B cell (primary cell): ENCODE measurements around the gene LENG8. TPM values are rescaled to one million over a fixed set of nuclear protein-coding genes. Genes with fewer than 3 reads are reported as not detected.

Experiments used
- ATAC-seq: fragments of 200-7000 bp; cut with Tn5 transposase; one replicate; pipeline ENCODE4 v1.10.0; 2021; ENCODE audit warnings: low read depth, mild to moderate bottlenecking, moderate number of reproducible peaks, moderate library complexity
- CTCF ChIA-PET: fragments of 350-600 bp; sonication (Branson Sonifier 250); formaldehyde crosslinking; loops from one replicate; lab custom pipeline; 2021; ENCODE audit warnings: antibody characterized with exemption, inconsistent platforms; lab: Charles Lee
- POLR2A ChIA-PET: fragments of 350-600 bp; sonication (Branson Sonifier 250); formaldehyde crosslinking; loops from one replicate; lab custom pipeline; 2021; ENCODE audit warnings: antibody characterized with exemption; lab: Charles Lee
- DNase-seq: peaks from one replicate; pipeline ENCODE4 v3.0.0; 2013
- H2AFZ ChIP-seq: 2 replicates; pipeline ENCODE4 v1.6.1; 2012; ENCODE audit warnings: mild to moderate bottlenecking, low read depth, low read length; ENCODE audit not compliant: insufficient read depth, poor library complexity, severe bottlenecking
- H3K27ac ChIP-seq, 2 donors: 1 replicate in 1 of 2; 2 replicates in 1 of 2; pipeline ENCODE4 v1.5.1; 2012 to 2013; ENCODE audit warnings: low read length in 2 of 2, mild to moderate bottlenecking in 2 of 2, moderate library complexity in 1 of 2
- H3K27me3 ChIP-seq, 4 experiments: fragments of 200-600 bp in 1 of 4; sonication (generic) in 1 of 4; replicated peaks in 1 of 4; 1 replicate in 2 of 4; 2 replicates in 2 of 4; pipeline versions ENCODE4 v1.6.1 to v1.7.0; 2013 to 2016; ENCODE audit warnings: low read length in 3 of 4, mild to moderate bottlenecking in 2 of 4, mixed read lengths in 1 of 4, moderate library complexity in 1 of 4; ENCODE audit not compliant: insufficient read depth in 4 of 4, control insufficient read depth in 3 of 4; ENCODE audit errors: control extremely low read depth in 1 of 4
- H3K36me3 ChIP-seq, 2 experiments: replicated peaks in 1 of 2; 1 replicate in 1 of 2; 2 replicates in 1 of 2; pipeline versions ENCODE4 v1.6.1 to v1.7.1; 2013; ENCODE audit warnings: low read length in 1 of 2; ENCODE audit not compliant: insufficient read depth in 2 of 2, control insufficient read depth in 1 of 2; ENCODE audit errors: control extremely low read depth in 1 of 2, extremely low read depth in 1 of 2
- H3K4me1 ChIP-seq, 2 donors: fragments of 200-600 bp in 1 of 2; sonication (generic) in 1 of 2; 1 replicate in 1 of 2; 2 replicates in 1 of 2; pipeline versions ENCODE4 v1.5.1 to v1.6.1; 2013 to 2017; ENCODE audit warnings: low read length in 2 of 2; ENCODE audit not compliant: control insufficient read depth in 2 of 2, insufficient read depth in 2 of 2
- H3K4me2 ChIP-seq: replicated peaks from 2 replicates; pipeline ENCODE3; 2012; ENCODE audit warnings: mild to moderate bottlenecking, low read depth, low read length; ENCODE audit not compliant: poor library complexity, severe bottlenecking
- H3K4me3 ChIP-seq, 5 experiments: fragments of 200-600 bp in 1 of 5; sonication (generic) in 1 of 5; 1 replicate in 3 of 5; 2 replicates in 2 of 5; pipeline versions ENCODE4 v1.5.1 to v1.7.0; 2011 to 2016; ENCODE audit warnings: low read length in 4 of 5, mild to moderate bottlenecking in 4 of 5, low read depth in 2 of 5, control low read depth in 1 of 5, moderate library complexity in 1 of 5; ENCODE audit not compliant: insufficient read depth in 1 of 5; ENCODE audit errors: control extremely low read depth in 1 of 5, extremely low read depth in 1 of 5
- H3K79me2 ChIP-seq: fragments of 200-600 bp; sonication (generic); one replicate; pipeline ENCODE4 v1.6.0; 2016; ENCODE audit warnings: low read length; ENCODE audit not compliant: control insufficient read depth, insufficient read depth
- H3K9ac ChIP-seq: fragments of 200-600 bp; sonication (generic); 2 replicates; pipeline ENCODE4 v1.6.1; 2017; ENCODE audit warnings: mild to moderate bottlenecking, low read length, moderate library complexity
- H3K9me3 ChIP-seq, 3 donors: one replicate each; pipeline versions ENCODE4 v1.6.1 to v1.7.1; 2013; ENCODE audit warnings: low read length in 2 of 3; ENCODE audit not compliant: control insufficient read depth in 2 of 3, insufficient read depth in 1 of 3; ENCODE audit errors: control extremely low read depth in 1 of 3
- H4K20me1 ChIP-seq: 2 replicates; pipeline ENCODE4 v1.6.0; 2012; ENCODE audit warnings: mild to moderate bottlenecking, low read length; ENCODE audit not compliant: insufficient read depth, control insufficient read depth, poor library complexity, severe bottlenecking
- H3K27ac Mint-ChIP-seq: one replicate; pipeline ENCODE4 v1.8.0; 2021; ENCODE audit warnings: mixed read lengths
- H3K27me3 Mint-ChIP-seq: one replicate; pipeline ENCODE4 v1.8.0; 2021; ENCODE audit warnings: mixed read lengths
- H3K4me1 Mint-ChIP-seq: one replicate; pipeline ENCODE4 v1.8.0; 2021; ENCODE audit warnings: mixed read lengths
- H3K4me3 Mint-ChIP-seq: one replicate; pipeline ENCODE4 v1.8.0; 2021; ENCODE audit warnings: mixed read lengths
- H3K9me3 Mint-ChIP-seq: one replicate; pipeline ENCODE4 v1.8.0; 2022; ENCODE audit warnings: mixed read lengths; ENCODE audit not compliant: insufficient read depth
- CTCF ChIP-seq: fragments of 200-600 bp; IDR thresholded peaks from one replicate; pipeline ENCODE4 v1.8.0; 2022; ENCODE audit warnings: antibody characterized with exemption, mild to moderate bottlenecking
- EZH2 ChIP-seq: IDR thresholded peaks from 2 replicates; pipeline ENCODE4 v1.6.1; 2012; ENCODE audit warnings: borderline replicate concordance, low read depth, mild to moderate bottlenecking, moderate library complexity, low read length; ENCODE audit not compliant: insufficient read depth, poor library complexity, severe bottlenecking
- WGBS: methylation state at CpG from one replicate; pipeline ENCODE4 v1.1.5; 2013; ENCODE audit warnings: missing lambda C conversion rate; ENCODE audit not compliant: insufficient coverage; 5-methylcytosine and 5-hydroxymethylcytosine counted together
- intact Hi-C: fragments of 100-400 bp; cut with micrococcal nuclease; formaldehyde crosslinking; loops from one replicate; pipeline ENCODE4 v1.10.0; 2022
- polyA plus RNA-seq: library from polyadenylated mRNA; depleted of rRNA; stranded (reverse); fragments of >200 nt; gene quantifications from 2 replicates; pipeline ENCODE4 v1.2.3, GENCODE V29; 2012
- total RNA-seq, 2 donors: library from RNA; stranded (reverse); fragments of 120-200 nt in 1 of 2; gene quantifications; 1 replicate in 1 of 2; 2 replicates in 1 of 2; pipeline versions ENCODE4 v1.2.3 to v1.2.4, GENCODE V29; 2013 to 2022

Gene LENG8
- total and polyA plus RNA-seq, 2 donors (not counting 1 experiment from before 2014, with no cell fraction given), result 687 to 753 TPM

GRCh38 chr19:54412877-54413276 lies 36.1 kb upstream of the LENG8 start:
- peaks cover 7% of the 10 kb centered on the region for H3K4me1 Mint-ChIP-seq
- no peak for ATAC-seq
- H3K4me2 ChIP-seq, result no peak overlapping the region
- no peaks in the 10 kb centered on the region for H3K9me3 Mint-ChIP-seq
- peaks cover 0 to 23% (median 0%) of the 10 kb centered on the region in 3 donors for H3K9me3 ChIP-seq
- peaks cover 8 to 23% of the 10 kb centered on the region in 2 donors for H3K4me1 ChIP-seq
- H3K79me2 ChIP-seq, result no peaks in the 10 kb centered on the region
- H3K27me3 ChIP-seq, result peaks cover 0 to 55% (median 28%) of the 10 kb centered on the region in 4 experiments
- H3K36me3 ChIP-seq, result no peaks in the 10 kb centered on the region
- H3K9ac ChIP-seq, result no peak overlapping the region
- no peak for DNase-seq
- no peak overlapping the region for H3K27ac ChIP-seq
- POLR2A ChIA-PET, result no interaction called here
- H3K27ac Mint-ChIP-seq, result no peak overlapping the region
- 40% methylated on average over 1 of the region's 4 CpGs for WGBS
- H2AFZ ChIP-seq, result no peak overlapping the region
- H4K20me1 ChIP-seq, result no peaks in the 10 kb centered on the region
- no peak overlapping the region for H3K4me3 Mint-ChIP-seq
- H3K4me3 ChIP-seq, result no peak overlapping the region
- CTCF ChIA-PET, result no interaction called here
- intact Hi-C loops, result no loop called here
- TF ChIP-seq CTCF (no peak), EZH2 (no peak)
- H3K27me3 Mint-ChIP-seq, result peaks cover 45% of the 10 kb centered on the region

- H3K27me3 Mint-ChIP-seq, result peaks cover 49% of the 10 kb centered on the region
- H3K27me3 ChIP-seq, result peaks cover 0 to 62% (median 28%) of the 10 kb centered on the region in 4 experiments
- no peak overlapping the region for H3K27ac Mint-ChIP-seq
- intact Hi-C loops, result no loop called here
- no peak overlapping the region for H3K9ac ChIP-seq
- 100% methylated on average over 1 of the region's 4 CpGs for WGBS
- no peaks in the 10 kb centered on the region for H3K36me3 ChIP-seq
- H3K9me3 ChIP-seq, result peaks cover 0 to 17% (median 0%) of the 10 kb centered on the region in 3 donors
- H3K79me2 ChIP-seq, result no peaks in the 10 kb centered on the region
- TF ChIP-seq EZH2, result no peak
- TF ChIP-seq CTCF, result no peak
- ATAC-seq (no peak), DNase-seq (no peak)
- no peak overlapping the region for H3K4me2 ChIP-seq
- H2AFZ ChIP-seq, result no peak overlapping the region
- POLR2A ChIA-PET, result no interaction called here
- H3K4me1 Mint-ChIP-seq, result peaks cover 12% of the 10 kb centered on the region
- no peaks in the 10 kb centered on the region for H3K9me3 Mint-ChIP-seq
- no peak overlapping the region for H3K4me3 ChIP-seq
- H3K4me1 ChIP-seq, result peaks cover 14 to 29% of the 10 kb centered on the region in 2 donors
- H4K20me1 ChIP-seq, result no peaks in the 10 kb centered on the region
- CTCF ChIA-PET, result no interaction called here
- H3K27ac ChIP-seq, result no peak overlapping the region
- no peak overlapping the region for H3K4me3 Mint-ChIP-seq
Observed at GRCh38 chr19:54414156-54414555, 34.8 kb upstream of the LENG8 start.
